ENCODE measurements around the gene CACNA1A.

The CACNA1A gene

GRCh38 chr19:13303381-13304129, 202.7 kb downstream of the CACNA1A start:
- TF ChIP-seq, protein P1, sequence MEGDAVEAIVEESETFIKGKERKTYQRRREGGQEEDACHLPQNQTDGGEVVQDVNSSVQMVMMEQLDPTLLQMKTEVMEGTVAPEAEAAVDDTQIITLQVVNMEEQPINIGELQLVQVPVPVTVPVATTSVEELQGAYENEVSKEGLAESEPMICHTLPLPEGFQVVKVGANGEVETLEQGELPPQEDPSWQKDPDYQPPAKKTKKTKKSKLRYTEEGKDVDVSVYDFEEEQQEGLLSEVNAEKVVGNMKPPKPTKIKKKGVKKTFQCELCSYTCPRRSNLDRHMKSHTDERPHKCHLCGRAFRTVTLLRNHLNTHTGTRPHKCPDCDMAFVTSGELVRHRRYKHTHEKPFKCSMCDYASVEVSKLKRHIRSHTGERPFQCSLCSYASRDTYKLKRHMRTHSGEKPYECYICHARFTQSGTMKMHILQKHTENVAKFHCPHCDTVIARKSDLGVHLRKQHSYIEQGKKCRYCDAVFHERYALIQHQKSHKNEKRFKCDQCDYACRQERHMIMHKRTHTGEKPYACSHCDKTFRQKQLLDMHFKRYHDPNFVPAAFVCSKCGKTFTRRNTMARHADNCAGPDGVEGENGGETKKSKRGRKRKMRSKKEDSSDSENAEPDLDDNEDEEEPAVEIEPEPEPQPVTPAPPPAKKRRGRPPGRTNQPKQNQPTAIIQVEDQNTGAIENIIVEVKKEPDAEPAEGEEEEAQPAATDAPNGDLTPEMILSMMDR (IDR thresholded peaks at IDR 0.05; ENCODE audit: extremely low read depth, insufficient read depth, missing control alignments), result no peak
- DNase-seq (ENCODE audit: low spot score), result no peak
- in situ Hi-C loops (cut with MboI; ENCODE audit: low pct_unique_long_range_greater_than_20kb, low sequenced_read_pairs, unreplicated experiment), result no loop called here

- TF ChIP-seq, protein P1 (IDR thresholded peaks at IDR 0.05; ENCODE audit: extremely low read depth, insufficient read depth, missing control alignments), result no peak
These were observed 203.6 kb downstream of the CACNA1A start for GRCh38 chr19:13302526-13303270.

GRCh38 chr19:13301627-13302334, 204.5 kb downstream of the CACNA1A start:
- in situ Hi-C loops (cut with MboI; ENCODE audit: low pct_unique_long_range_greater_than_20kb, low sequenced_read_pairs, unreplicated experiment), result no loop called here
- TF ChIP-seq, protein P1 (IDR thresholded peaks at IDR 0.05; ENCODE audit: extremely low read depth, insufficient read depth, missing control alignments), result no peak
- no peak for DNase-seq (ENCODE audit: low spot score)

More at GRCh38 chr19:13302526-13303270, 203.6 kb downstream of the CACNA1A start:
- no peak for DNase-seq (ENCODE audit: low spot score)
- in situ Hi-C loops (cut with MboI; ENCODE audit: low pct_unique_long_range_greater_than_20kb, low sequenced_read_pairs, unreplicated experiment), result no loop called here

DNA sequence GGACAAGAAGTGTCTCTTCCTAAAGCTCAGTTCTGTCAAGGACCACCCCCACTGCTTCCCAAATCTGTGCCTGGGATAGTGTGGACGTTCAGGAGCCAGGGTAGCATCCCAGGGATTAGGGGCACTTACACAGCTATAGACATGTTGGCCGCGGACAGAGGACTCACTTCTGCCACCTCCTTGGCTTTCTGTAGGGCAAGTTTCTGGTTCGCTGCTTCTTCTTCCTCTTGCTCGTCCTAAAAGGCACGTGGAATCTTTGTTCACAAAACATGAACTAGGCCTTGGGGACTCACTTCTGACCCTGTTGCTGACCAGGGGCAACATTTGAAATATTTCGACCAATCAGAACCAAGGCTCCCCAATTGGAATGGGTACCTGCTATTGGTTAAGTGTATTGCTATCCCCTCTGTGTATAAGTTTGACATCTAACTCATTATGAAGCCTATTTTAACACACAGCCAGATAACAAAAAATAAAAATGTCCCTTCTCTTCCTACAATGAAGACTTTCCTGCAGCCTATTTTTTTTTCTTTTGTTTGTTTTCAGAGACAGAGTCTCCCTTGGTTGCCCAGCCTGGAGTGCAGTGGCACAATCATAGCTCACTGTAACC, 205.8 kb downstream of the CACNA1A start:
- in situ Hi-C loops (cut with MboI; ENCODE audit: low pct_unique_long_range_greater_than_20kb, low sequenced_read_pairs, unreplicated experiment), result no loop called here
- DNase-seq (ENCODE audit: low spot score), result no peak
- TF ChIP-seq, protein P1 (IDR thresholded peaks at IDR 0.05; ENCODE audit: extremely low read depth, insufficient read depth, missing control alignments), result no peak

GRCh38 chr19:13299838-13300237, 206.4 kb downstream of the CACNA1A start:
- DNase-seq (ENCODE audit: low spot score), result no peak
- TF ChIP-seq, protein P1 (IDR thresholded peaks at IDR 0.05; ENCODE audit: extremely low read depth, insufficient read depth, missing control alignments), result no peak
- in situ Hi-C loops (cut with MboI; ENCODE audit: low pct_unique_long_range_greater_than_20kb, low sequenced_read_pairs, unreplicated experiment), result no loop called here

Data from GM13977 (cell line).